Psoas muscle (tissue), 8 donors: ENCODE data around the gene PPP6C. TPM values are rescaled to one million over a fixed set of nuclear protein-coding genes. Genes with fewer than 3 reads are reported as not detected.

ENCODE experiments used
- ATAC-seq, 4 donors: fragments of 200-7000 bp; cut with Tn5 transposase; one replicate each; pipeline ENCODE4 v1.9.1; 2020; ENCODE audit warnings: moderate library complexity in 3 of 4, mild to moderate bottlenecking in 2 of 4
- DNase-seq, 2 donors: peaks; one replicate each; pipeline ENCODE4 v3.0.0-alpha.2; 2020
- H3K27ac ChIP-seq: fragments of 200-600 bp; one replicate; pipeline ENCODE4 v1.8.0; 2022
- H3K27me3 ChIP-seq, 3 donors: fragments of 200-600 bp in 1 of 3; one replicate each; pipeline versions ENCODE4 v1.6.1 to v1.8.0; 2013 to 2022; ENCODE audit warnings: low read length in 2 of 3, mild to moderate bottlenecking in 2 of 3, moderate library complexity in 1 of 3; ENCODE audit not compliant: insufficient read depth in 3 of 3
- H3K36me3 ChIP-seq, 2 donors: fragments of 200-600 bp in 1 of 2; one replicate each; pipeline versions ENCODE4 v1.6.1 to v1.8.0; 2013 to 2022; ENCODE audit warnings: low read depth in 1 of 2, mild to moderate bottlenecking in 1 of 2, moderate library complexity in 1 of 2; ENCODE audit not compliant: insufficient read depth in 1 of 2
- H3K4me1 ChIP-seq: fragments of 200-600 bp; one replicate; pipeline ENCODE4 v1.8.0; 2022
- H3K4me3 ChIP-seq: fragments of 200-600 bp; one replicate; pipeline ENCODE4 v1.8.0; 2022; ENCODE audit warnings: mild to moderate bottlenecking
- H3K9me3 ChIP-seq: fragments of 200-600 bp; one replicate; pipeline ENCODE4 v1.8.0; 2022
- CTCF ChIP-seq: fragments of 200-600 bp; IDR thresholded peaks from one replicate; pipeline ENCODE4 v1.8.0; 2022; ENCODE audit warnings: antibody characterized with exemption
- WGBS, 3 donors: extraction: QIAGEN DNeasy Blood & Tissue Kit; methylation state at CpG; one replicate each; pipeline versions ENCODE4 v1.1.6 to v1.1.7; 2013; 5-methylcytosine and 5-hydroxymethylcytosine counted together
- intact Hi-C, 2 donors: fragments of 100-400 bp; cut with DNase I; formaldehyde crosslinking; loops; one replicate each; pipeline versions ENCODE4 v1.11.0 to v1.14.2; 2022
- polyA plus RNA-seq, 3 donors: library from polyadenylated mRNA; stranded (reverse); fragments of 200-250 nt; gene quantifications; one replicate each; pipeline ENCODE4 v1.2.3, GENCODE V29; 2013
- total RNA-seq, 4 donors: library from RNA; stranded (reverse); fragmentation: NEBNext Ultra II Directional in 2 of 4; extraction: Animal tissue kit (Norgen Biotek cat#: 25700) in 2 of 4; gene quantifications; one replicate each; pipeline versions ENCODE4 v1.2.1 to v1.2.4, GENCODE V29; 2021 to 2023
- donor health status: healthy with polysubstance abuse.
- donor health status: DM: no; HTN: no; CAD: no; lungs with moderate emphysema.
- donor health status: Bipolar disorder and iron deficiency.
- donor health status: healthy.
- donor health status: DM: yes; HTN: yes; CAD: no.
- donor health status: DM: no; HTN: no; CAD: no.
- donor health status: DM: no; HTN: no; CAD: no.
- donor health status: DM: yes; HTN: yes; CAD: no.

Gene PPP6C
- total and polyA plus RNA-seq, 7 donors: 29.9 to 91.6 (median 56.6) TPM

GRCh38 chr9:125151730-125152129, 37.9 kb downstream of the PPP6C start:
- DNase-seq: no peak
- no peak for ATAC-seq
- intact Hi-C loops: no loop called here
- Histone ChIP-seq H3K4me3 (no peak overlapping the region), H3K27ac (no peak overlapping the region), H3K4me1 (peaks cover 17% of the 10 kb centered on the region), H3K36me3 (peaks cover 6 to 79% of the 10 kb centered on the region in 2 donors), H3K9me3 (no peaks in the 10 kb centered on the region), H3K27me3 (no peaks in the 10 kb centered on the region)
- WGBS, 3 donors: 88 to 100% (median 94%) methylated on average over 2 of the region's 2 CpGs
- TF ChIP-seq CTCF: no peak

- no peak for TF ChIP-seq CTCF
- DNase-seq: no peak
- Histone ChIP-seq H3K9me3 (no peaks in the 10 kb centered on the region), H3K27ac (no peak overlapping the region), H3K36me3 (peaks cover 6 to 77% of the 10 kb centered on the region in 2 donors), H3K4me3 (no peak overlapping the region), H3K27me3 (no peaks in the 10 kb centered on the region), H3K4me1 (peaks cover 17% of the 10 kb centered on the region)
- ATAC-seq: no peak
- WGBS, 3 donors: 85 to 90% (median 89%) methylated on average over 12 of the region's 12 CpGs
- intact Hi-C loops: no loop called here
Measured at GRCh38 chr9:125150349-125151245, 39.0 kb downstream of the PPP6C start.

GRCh38 chr9:125147401-125147951, 42.1 kb downstream of the PPP6C start:
- intact Hi-C loops: loop anchor here in 1 of 2 donors (10.0 kb wide), 1 partner anchor 203 kb away; the partner anchor contains the start of gene GOLGA1
- DNase-seq: no peak
- 80 to 86% (median 83%) methylated on average over 3 of the region's 3 CpGs for WGBS, 3 donors
- no peak overlapping the region for H3K27ac ChIP-seq
- H3K4me3 ChIP-seq: no peak overlapping the region
- TF ChIP-seq CTCF: no peak
- no peaks in the 10 kb centered on the region for H3K4me1 ChIP-seq
- no peaks in the 10 kb centered on the region for H3K9me3 ChIP-seq
- H3K36me3 ChIP-seq: peaks cover 3 to 57% of the 10 kb centered on the region in 2 donors
- no peaks in the 10 kb centered on the region for H3K27me3 ChIP-seq
- ATAC-seq: no peak

GRCh38 chr9:125146247-125146646, 43.4 kb downstream of the PPP6C start:
- DNase-seq: no peak
- Histone ChIP-seq H3K27me3 (no peaks in the 10 kb centered on the region), H3K4me1 (no peaks in the 10 kb centered on the region), H3K36me3 (peaks cover 0 to 45% of the 10 kb centered on the region in 2 donors), H3K9me3 (no peaks in the 10 kb centered on the region), H3K27ac (no peak overlapping the region), H3K4me3 (no peak overlapping the region)
- no peak for ATAC-seq
- 47 to 66% (median 50%) methylated on average over 4 of the region's 4 CpGs for WGBS, 3 donors
- intact Hi-C loops: loop anchor here in 1 of 2 donors (10.0 kb wide), 1 partner anchor 201 kb away; the partner anchor contains the start of gene GOLGA1
- TF ChIP-seq CTCF: no peak
